HCT116 (cell line): ENCODE results near the gene TMEM62. TPM values are rescaled to one million over a fixed set of nuclear protein-coding genes. Genes with fewer than 3 reads are reported as not detected.

Experiments
- ATAC-seq: fragments of 200-7000 bp; cut with Tn5 transposase; 2 replicates; pipeline ENCODE4 v1.9.1; 2020; ENCODE audit warnings: mild to moderate bottlenecking, moderate library complexity
- BruUV-seq: library from RNA; stranded (reverse); fragments of 400-500 nt; replicated peaks from 2 replicates; lab custom pipeline; 2021; lab: Mats Ljungman, UMichigan
- CTCF ChIA-PET: fragments of 300-600 bp; sonication (Branson Sonifier 250); formaldehyde crosslinking; loops from one replicate; lab custom pipeline; 2021; ENCODE audit warnings: antibody characterized with exemption; lab: Charles Lee
- POLR2A ChIA-PET: fragments of 300-600, 350-600 bp; sonication (Branson Sonifier 250); formaldehyde crosslinking; loops from one replicate; lab custom pipeline; 2021; ENCODE audit warnings: antibody characterized with exemption; lab: Charles Lee
- RAD21 ChIA-PET, 2 experiments: fragments of 300-600 bp; sonication (Branson Sonifier 250); formaldehyde crosslinking; loops; one replicate each; lab custom pipeline; 2023; ENCODE audit warnings: low total read pairs in 2 of 2; ENCODE audit not compliant: uncharacterized antibody in 2 of 2, unreplicated experiment in 2 of 2, low non-redundant PET in 1 of 2; lab: Charles Lee
- DNase-seq: peaks from one replicate; pipeline ENCODE4 v3.0.0-alpha.2; 2010; ENCODE audit warnings: low read depth, low spot score
- H2AFZ ChIP-seq: fragments of 200-600 bp; shearing (Covaris generic), sonication (generic); 2 replicates; pipeline ENCODE4 v1.6.1; 2017; ENCODE audit warnings: low read depth, mixed run types, mixed read lengths, antibody characterized with exemption, low read length; ENCODE audit not compliant: poor library complexity, severe bottlenecking
- H3K27ac ChIP-seq: 2 replicates; pipeline ENCODE4 v1.5.1; 2012; ENCODE audit warnings: low read depth, low read length
- H3K27me3 ChIP-seq: fragments of 200-600 bp; sonication (generic); 2 replicates; pipeline ENCODE4 v1.6.1; 2016; ENCODE audit warnings: mixed run types, low read length, mixed read lengths; ENCODE audit not compliant: insufficient read depth
- H3K36me3 ChIP-seq, 2 experiments: fragments of 200-500 bp in 1 of 2; fragments of 200-600 bp in 1 of 2; sonication (Bioruptor generic) in 1 of 2; sonication (generic) in 1 of 2; 2 replicates each; pipeline versions ENCODE4 v1.5.1 to v1.6.1; 2014 to 2016; ENCODE audit warnings: low read length in 2 of 2, inconsistent platforms in 1 of 2, mixed read lengths in 1 of 2, mixed run types in 1 of 2; ENCODE audit not compliant: insufficient read depth in 2 of 2, control insufficient read depth in 1 of 2
- H3K4me1 ChIP-seq, 2 experiments: fragments of 200-600 bp in 1 of 2; sonication (generic) in 1 of 2; 2 replicates each; pipeline versions ENCODE4 v1.5.1 to v1.6.1; 2012 to 2017; ENCODE audit warnings: low read length in 2 of 2, inconsistent platforms in 1 of 2, mild to moderate bottlenecking in 1 of 2, mixed read lengths in 1 of 2, mixed run types in 1 of 2, moderate library complexity in 1 of 2; ENCODE audit not compliant: insufficient read depth in 2 of 2, control insufficient read depth in 1 of 2
- H3K4me2 ChIP-seq: fragments of 200-600 bp; sonication (generic); 2 replicates; pipeline ENCODE4 v1.6.1; 2017; ENCODE audit warnings: mixed run types, low read length, mixed read lengths
- H3K4me3 ChIP-seq, 2 experiments: fragments of 200-600 bp in 1 of 2; sonication (generic) in 1 of 2; replicated peaks in 1 of 2; 2 replicates each; pipeline ENCODE4 v1.5.1; 2011 to 2016; ENCODE audit warnings: low read length in 2 of 2, control low read depth in 1 of 2, low read depth in 1 of 2, mild to moderate bottlenecking in 1 of 2, mixed read lengths in 1 of 2, mixed run types in 1 of 2
- H3K79me2 ChIP-seq: fragments of 200-600 bp; sonication (generic); 2 replicates; pipeline ENCODE4 v1.6.1; 2017; ENCODE audit warnings: mild to moderate bottlenecking, mixed run types, low read length, moderate library complexity, mixed read lengths; ENCODE audit not compliant: insufficient read depth
- H3K9ac ChIP-seq: fragments of 200-600 bp; sonication (generic); 2 replicates; pipeline ENCODE4 v1.6.1; 2016; ENCODE audit warnings: low read length, mixed read lengths
- H3K9me2 ChIP-seq: fragments of 200-600 bp; sonication (generic), shearing (Covaris generic); 2 replicates; pipeline ENCODE4 v1.6.1; 2017; ENCODE audit warnings: mixed run types, mild to moderate bottlenecking, moderate library complexity; ENCODE audit not compliant: insufficient read depth
- H3K9me3 ChIP-seq, 2 experiments: fragments of 200-500 bp in 1 of 2; fragments of 200-600 bp in 1 of 2; sonication (Bioruptor generic) in 1 of 2; sonication (generic) in 1 of 2; 2 replicates each; pipeline ENCODE4 v1.6.1; 2014 to 2017; ENCODE audit warnings: low read length in 2 of 2, mixed read lengths in 2 of 2, inconsistent platforms in 1 of 2, low read depth in 1 of 2, mild to moderate bottlenecking in 1 of 2, mixed run types in 1 of 2, moderate library complexity in 1 of 2; ENCODE audit not compliant: control insufficient read depth in 1 of 2, insufficient read depth in 1 of 2
- H4K20me1 ChIP-seq: fragments of 200-600 bp; sonication (generic), shearing (Covaris generic); 2 replicates; pipeline ENCODE4 v1.6.1; 2017; ENCODE audit warnings: mixed run types, mild to moderate bottlenecking, moderate library complexity; ENCODE audit not compliant: insufficient read depth
- CEBPB ChIP-seq: IDR thresholded peaks from 2 replicates; pipeline ENCODE4 v1.6.1; 2012; ENCODE audit warnings: low read depth
- EGR1 ChIP-seq: IDR thresholded peaks from 2 replicates; pipeline ENCODE4 v1.6.1; 2012; ENCODE audit warnings: low read depth
- EZH2 ChIP-seq: fragments of 200-600 bp; sonication (generic); IDR thresholded peaks from 2 replicates; pipeline ENCODE4 v1.6.1; 2017; ENCODE audit warnings: antibody characterized with exemption, mixed run types
- EZH2phosphoT487 ChIP-seq: fragments of 200-600 bp; IDR thresholded peaks from 2 replicates; pipeline ENCODE4 v1.6.1; 2018; ENCODE audit warnings: antibody characterized with exemption, borderline replicate concordance
- FOSL1 ChIP-seq: IDR thresholded peaks from 2 replicates; pipeline ENCODE4 v1.6.1; 2012; ENCODE audit warnings: low read depth
- JUND ChIP-seq: IDR thresholded peaks from 2 replicates; pipeline ENCODE4 v1.6.1; 2012
- POLR2A ChIP-seq: IDR thresholded peaks from 2 replicates; pipeline ENCODE4 v1.7.0; 2011; ENCODE audit warnings: borderline replicate concordance; ENCODE audit not compliant: insufficient read depth, insufficient read length; ENCODE audit errors: extremely low read depth
- POLR2AphosphoS5 ChIP-seq: IDR thresholded peaks from 2 replicates; pipeline ENCODE4 v1.6.1; 2011; ENCODE audit warnings: mild to moderate bottlenecking, low read depth, low read length, moderate library complexity
- SIN3A ChIP-seq: IDR thresholded peaks from 2 replicates; pipeline ENCODE4 v1.6.1; 2012; ENCODE audit warnings: low read depth
- SP1 ChIP-seq: IDR thresholded peaks from 2 replicates; pipeline ENCODE4 v1.6.1; 2012; ENCODE audit warnings: low read depth
- SRF ChIP-seq: IDR thresholded peaks from 2 replicates; pipeline ENCODE4 v1.6.1; 2012; ENCODE audit warnings: low read depth
- TCF7L2 ChIP-seq: IDR thresholded peaks from 2 replicates; pipeline ENCODE4 v1.7.0; 2011; ENCODE audit warnings: borderline replicate concordance, inconsistent platforms; ENCODE audit not compliant: insufficient read depth, insufficient read length; ENCODE audit errors: extremely low read depth
- YY1 ChIP-seq: IDR thresholded peaks from 2 replicates; pipeline ENCODE4 v1.6.1; 2011; ENCODE audit warnings: low read length, low read depth, moderate library complexity, mild to moderate bottlenecking; ENCODE audit not compliant: insufficient replicate concordance; ENCODE audit errors: extremely low read depth
- ZFX ChIP-seq: fragments of 450-650 bp; IDR thresholded peaks from 2 replicates; pipeline ENCODE4 v1.6.1; 2017
- ZNF274 ChIP-seq: fragments of 200-500 bp; sonication (Bioruptor generic); IDR thresholded peaks from 2 replicates; pipeline ENCODE4 v1.6.1; 2014; ENCODE audit warnings: mild to moderate bottlenecking, low read depth, low read length, inconsistent platforms
- intact Hi-C: fragments of 100-400 bp; cut with micrococcal nuclease; formaldehyde crosslinking; loops from 2 replicates; pipeline ENCODE4 v1.10.0; 2022
- total RNA-seq: library from RNA; stranded (reverse); gene quantifications from one replicate; pipeline ENCODE4 v1.2.1, GENCODE V29; 2021; ENCODE audit not compliant: unreplicated experiment
- TF ChIP-seq, protein P1 (sequence below): IDR thresholded peaks from 2 replicates; pipeline ENCODE4 v1.6.1; 2012; ENCODE audit warnings: low read depth
- TF ChIP-seq, protein P2 (sequence below), 3 experiments: fragments of 200-600 bp in 1 of 3; sonication (generic) in 1 of 3; IDR thresholded peaks in 2 of 3; conservative IDR thresholded peaks in 1 of 3; 2 replicates each; pipeline ENCODE4 v1.5.1; 2012 to 2017; ENCODE audit warnings: low read depth in 2 of 3, low read length in 2 of 3, antibody characterized with exemption in 1 of 3, borderline replicate concordance in 1 of 3, control low read depth in 1 of 3, mild to moderate bottlenecking in 1 of 3, mixed read lengths in 1 of 3, mixed run types in 1 of 3, moderate library complexity in 1 of 3; ENCODE audit not compliant: insufficient read depth in 1 of 3

Gene TMEM62
- total RNA-seq, 1 experiment from 2014 or later, result 8.8 TPM

DNA sequence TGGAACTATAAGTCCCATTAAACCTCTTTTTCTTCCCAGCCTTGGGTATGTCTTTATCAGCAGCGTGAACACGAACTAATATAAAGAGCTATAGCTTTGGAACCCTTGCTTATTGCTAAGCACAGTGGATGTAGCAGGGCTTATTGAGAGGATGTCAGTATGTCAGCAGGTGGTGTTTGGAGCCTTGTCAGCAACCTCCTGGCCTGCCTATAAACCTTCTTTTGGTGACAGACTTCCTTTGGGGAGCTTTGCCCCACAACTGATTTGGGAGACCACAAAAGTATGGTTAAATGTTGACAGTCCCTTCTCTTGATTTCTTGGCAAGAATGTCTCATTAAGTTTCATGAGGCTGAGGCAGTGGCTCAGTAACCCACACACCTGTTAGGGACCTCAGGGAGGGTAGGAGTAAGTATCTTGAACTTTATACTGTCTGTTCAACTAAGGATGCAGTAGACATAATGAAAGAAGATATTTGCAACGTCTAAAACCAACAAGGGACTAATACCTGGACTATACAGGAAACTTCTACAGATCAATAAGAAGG, 66.6 kb downstream of the TMEM62 start:
- RAD21 ChIA-PET, result no interaction called here
- Histone ChIP-seq H3K27ac (no peak overlapping the region), H4K20me1 (no peaks in the 10 kb centered on the region), H3K27me3 (no peaks in the 10 kb centered on the region), H3K9ac (no peak overlapping the region), H3K4me3 (no peak overlapping the region), H3K9me3 (no peaks in the 10 kb centered on the region), H3K36me3 (no peaks in the 10 kb centered on the region), H3K4me2 (no peak overlapping the region), H3K9me2 (no peaks in the 10 kb centered on the region)
- ATAC-seq (no peak), DNase-seq (no peak)
- CTCF ChIA-PET, result no interaction called here
- intact Hi-C loops, result no loop called here
- BruUV-seq, result no TSS peak
- POLR2A ChIA-PET, result no interaction called here
- TF ChIP-seq ZNF274 (no peak), POLR2A (no peak), EZH2phosphoT487 (no peak), CEBPB (no peak), JUND (no peak), EGR1 (no peak), SRF (no peak), SP1 (no peak), YY1 (no peak), EZH2 (no peak), FOSL1 (no peak), POLR2AphosphoS5 (no peak), SIN3A (no peak), ZFX (no peak), TCF7L2 (no peak)
- TF ChIP-seq, protein P1, sequence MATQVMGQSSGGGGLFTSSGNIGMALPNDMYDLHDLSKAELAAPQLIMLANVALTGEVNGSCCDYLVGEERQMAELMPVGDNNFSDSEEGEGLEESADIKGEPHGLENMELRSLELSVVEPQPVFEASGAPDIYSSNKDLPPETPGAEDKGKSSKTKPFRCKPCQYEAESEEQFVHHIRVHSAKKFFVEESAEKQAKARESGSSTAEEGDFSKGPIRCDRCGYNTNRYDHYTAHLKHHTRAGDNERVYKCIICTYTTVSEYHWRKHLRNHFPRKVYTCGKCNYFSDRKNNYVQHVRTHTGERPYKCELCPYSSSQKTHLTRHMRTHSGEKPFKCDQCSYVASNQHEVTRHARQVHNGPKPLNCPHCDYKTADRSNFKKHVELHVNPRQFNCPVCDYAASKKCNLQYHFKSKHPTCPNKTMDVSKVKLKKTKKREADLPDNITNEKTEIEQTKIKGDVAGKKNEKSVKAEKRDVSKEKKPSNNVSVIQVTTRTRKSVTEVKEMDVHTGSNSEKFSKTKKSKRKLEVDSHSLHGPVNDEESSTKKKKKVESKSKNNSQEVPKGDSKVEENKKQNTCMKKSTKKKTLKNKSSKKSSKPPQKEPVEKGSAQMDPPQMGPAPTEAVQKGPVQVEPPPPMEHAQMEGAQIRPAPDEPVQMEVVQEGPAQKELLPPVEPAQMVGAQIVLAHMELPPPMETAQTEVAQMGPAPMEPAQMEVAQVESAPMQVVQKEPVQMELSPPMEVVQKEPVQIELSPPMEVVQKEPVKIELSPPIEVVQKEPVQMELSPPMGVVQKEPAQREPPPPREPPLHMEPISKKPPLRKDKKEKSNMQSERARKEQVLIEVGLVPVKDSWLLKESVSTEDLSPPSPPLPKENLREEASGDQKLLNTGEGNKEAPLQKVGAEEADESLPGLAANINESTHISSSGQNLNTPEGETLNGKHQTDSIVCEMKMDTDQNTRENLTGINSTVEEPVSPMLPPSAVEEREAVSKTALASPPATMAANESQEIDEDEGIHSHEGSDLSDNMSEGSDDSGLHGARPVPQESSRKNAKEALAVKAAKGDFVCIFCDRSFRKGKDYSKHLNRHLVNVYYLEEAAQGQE, result no peak
- TF ChIP-seq, protein P2, sequence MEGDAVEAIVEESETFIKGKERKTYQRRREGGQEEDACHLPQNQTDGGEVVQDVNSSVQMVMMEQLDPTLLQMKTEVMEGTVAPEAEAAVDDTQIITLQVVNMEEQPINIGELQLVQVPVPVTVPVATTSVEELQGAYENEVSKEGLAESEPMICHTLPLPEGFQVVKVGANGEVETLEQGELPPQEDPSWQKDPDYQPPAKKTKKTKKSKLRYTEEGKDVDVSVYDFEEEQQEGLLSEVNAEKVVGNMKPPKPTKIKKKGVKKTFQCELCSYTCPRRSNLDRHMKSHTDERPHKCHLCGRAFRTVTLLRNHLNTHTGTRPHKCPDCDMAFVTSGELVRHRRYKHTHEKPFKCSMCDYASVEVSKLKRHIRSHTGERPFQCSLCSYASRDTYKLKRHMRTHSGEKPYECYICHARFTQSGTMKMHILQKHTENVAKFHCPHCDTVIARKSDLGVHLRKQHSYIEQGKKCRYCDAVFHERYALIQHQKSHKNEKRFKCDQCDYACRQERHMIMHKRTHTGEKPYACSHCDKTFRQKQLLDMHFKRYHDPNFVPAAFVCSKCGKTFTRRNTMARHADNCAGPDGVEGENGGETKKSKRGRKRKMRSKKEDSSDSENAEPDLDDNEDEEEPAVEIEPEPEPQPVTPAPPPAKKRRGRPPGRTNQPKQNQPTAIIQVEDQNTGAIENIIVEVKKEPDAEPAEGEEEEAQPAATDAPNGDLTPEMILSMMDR (IDR thresholded peaks at IDR 0.05 in 2 of 3, conservative IDR thresholded peaks at IDR 0.05 in 1 of 3; ENCODE audit: borderline replicate concordance in 1 of 3, insufficient read depth in 1 of 3, low read depth in 2 of 3, low read length in 2 of 3), result no peak
- TF ChIP-seq, all 23 proteins: peak for 0
- H3K79me2 ChIP-seq, result no peaks in the 10 kb centered on the region
- H2AFZ ChIP-seq, result no peak overlapping the region
- peaks cover 0 to 4% of the 10 kb centered on the region in 2 experiments; a peak in 1 of 4 replicates for H3K4me1 ChIP-seq
